K562 (cell line): ENCODE data around the gene POLD4. TPM values are rescaled to one million over a fixed set of nuclear protein-coding genes. Genes with fewer than 3 reads are reported as not detected.

Experiments used
- ATF7 ChIP-seq: fragments of 450-650 bp; IDR thresholded peaks from 2 replicates; pipeline ENCODE4 v1.7.1; 2014; ENCODE audit warnings: mild to moderate bottlenecking, moderate library complexity
- CREM ChIP-seq: IDR thresholded peaks from 2 replicates; pipeline ENCODE4 v1.6.1; 2014; ENCODE audit warnings: antibody characterized with exemption, low read depth
- FOSL1 ChIP-seq: fragments of 200-800 bp; sonication (Bioruptor generic); conservative IDR thresholded peaks from 2 replicates; pipeline ENCODE4 v1.6.1; 2016; ENCODE audit warnings: missing genetic modification characterization, missing compliant biosample characterization
- KDM4B ChIP-seq, 2 experiments: fragments of 450-650 bp in 1 of 2; sonication (generic) in 1 of 2; IDR thresholded peaks; 2 replicates each; pipeline ENCODE4 v1.6.1; 2016 to 2017; ENCODE audit warnings: borderline replicate concordance in 2 of 2, antibody characterized with exemption in 1 of 2, low read depth in 1 of 2, mild to moderate bottlenecking in 1 of 2
- KLF16 ChIP-seq: IDR thresholded peaks from 2 replicates; pipeline ENCODE4 v1.6.1; 2016; ENCODE audit warnings: antibody characterized with exemption
- MTA1 ChIP-seq: fragments of 450-650 bp; IDR thresholded peaks from 2 replicates; pipeline ENCODE4 v1.6.1; 2017; ENCODE audit warnings: borderline replicate concordance
- NR2C1 ChIP-seq, 2 experiments: fragments of 450-650 bp; IDR thresholded peaks; 2 replicates each; pipeline ENCODE4 v1.6.1; 2017; ENCODE audit warnings: mild to moderate bottlenecking in 2 of 2, antibody characterized with exemption in 1 of 2, inconsistent platforms in 1 of 2, missing compliant biosample characterization in 1 of 2, missing genetic modification characterization in 1 of 2
- NUFIP1 ChIP-seq: fragments of 450-650 bp; IDR thresholded peaks from 2 replicates; pipeline ENCODE4 v1.6.1; 2018; ENCODE audit not compliant: partially characterized antibody
- PHTF2 ChIP-seq: fragments of 250-450 bp; sonication (Bioruptor Pico); IDR thresholded peaks from 2 replicates; pipeline ENCODE4 v1.5.0; 2021; ENCODE audit warnings: mild to moderate bottlenecking
- RAD21 ChIP-seq, 2 experiments: fragments of 250-450 bp in 1 of 2; fragments of 450-650 bp in 1 of 2; sonication (Bioruptor Pico) in 1 of 2; formaldehyde crosslinking in 1 of 2; IDR thresholded peaks in 1 of 2; conservative IDR thresholded peaks in 1 of 2; 2 replicates each; pipeline versions ENCODE4 v1.4.0 to v1.8.0; 2020 to 2022; ENCODE audit warnings: mild to moderate bottlenecking in 2 of 2, moderate library complexity in 1 of 2
- RB1 ChIP-seq: fragments of 450-650 bp; IDR thresholded peaks from 2 replicates; pipeline ENCODE4 v1.6.1; 2017; ENCODE audit warnings: low read depth, mild to moderate bottlenecking
- SMC3 ChIP-seq: conservative IDR thresholded peaks from 2 replicates; pipeline ENCODE4 v1.6.1; 2011; ENCODE audit warnings: low read depth, low read length, improper control_type of control experiment; ENCODE audit not compliant: insufficient read depth
- YY1 ChIP-seq, 3 experiments: IDR thresholded peaks; 2 replicates each; pipeline ENCODE4 v1.6.1; 2011; ENCODE audit warnings: low read length in 2 of 3, mild to moderate bottlenecking in 2 of 3, moderate library complexity in 2 of 3, borderline replicate concordance in 1 of 3, control low read depth in 1 of 3, low read depth in 1 of 3; ENCODE audit not compliant: insufficient read depth in 3 of 3, insufficient replicate concordance in 2 of 3, control insufficient read depth in 1 of 3, insufficient read length in 1 of 3; ENCODE audit errors: extremely low read depth in 1 of 3
- ZBTB5 ChIP-seq: fragments of 450-650 bp; IDR thresholded peaks from 2 replicates; pipeline ENCODE4 v1.6.1; 2017; ENCODE audit warnings: antibody characterized with exemption
- ZC3H8 ChIP-seq: fragments of 450-650 bp; IDR thresholded peaks from 2 replicates; pipeline ENCODE4 v1.6.1; 2017
- ZMIZ1 ChIP-seq, 2 experiments: fragments of 150-350 bp in 1 of 2; IDR thresholded peaks; 2 replicates each; pipeline ENCODE4 v1.6.1; 2012 to 2016; ENCODE audit warnings: low read depth in 2 of 2, low read length in 2 of 2, mild to moderate bottlenecking in 1 of 2, moderate library complexity in 1 of 2
- ZNF217 ChIP-seq: sonication (generic); formaldehyde crosslinking; IDR thresholded peaks from 2 replicates; pipeline ENCODE4 v1.8.0; 2022; ENCODE audit warnings: mild to moderate bottlenecking, missing genetic modification reagents
- ZNF263 ChIP-seq: sonication (generic); formaldehyde crosslinking; IDR thresholded peaks from 2 replicates; pipeline ENCODE4 v1.8.0; 2022; ENCODE audit warnings: mild to moderate bottlenecking, missing genetic modification reagents, borderline replicate concordance
- ZNF644 ChIP-seq: fragments of 200-800 bp; sonication (Bioruptor generic); IDR thresholded peaks from 2 replicates; pipeline ENCODE4 v1.6.1; 2016; ENCODE audit warnings: low read depth, missing genetic modification characterization, missing compliant biosample characterization
- polyA plus RNA-seq, 8 experiments: library from polyadenylated mRNA; depleted of rRNA in 4 of 8; stranded (reverse) in 5 of 8; unstranded in 3 of 8; fragments of >200 nt; fragmentation: Nextera tagmentation in 2 of 8; fragmentation: Illumina TruSeq in 1 of 8; extraction: Ambion mirVana in 2 of 8; extraction: Trizol in 1 of 8; gene quantifications; 2 replicates each; pipeline versions ENCODE4 v1.2.1 to v1.2.3, GENCODE V29; 2011 to 2014; ENCODE audit warnings: inconsistent platforms in 1 of 8, missing spikeins in 1 of 8
- total RNA-seq, 7 experiments: library from RNA; depleted of rRNA in 6 of 7; stranded (reverse); fragments of >200 nt in 6 of 7; fragmentation: Illumina TruSeq in 2 of 7; extraction: Trizol in 2 of 7; gene quantifications; 2 replicates each; pipeline versions ENCODE4 v1.2.1 to v1.2.3, GENCODE V29; 2011 to 2021; ENCODE audit warnings: low replicate concordance in 1 of 7
- TF ChIP-seq, protein P1 (sequence below): sonication (generic); IDR thresholded peaks from 2 replicates; pipeline ENCODE4 v1.6.1; 2016

Gene POLD4
- total and polyA plus RNA-seq, 9 of the 15 experiments (the other 6 are each of a cell fraction or from before 2014, with no cell fraction given): 5.8 to 64.5 (median 18.3) TPM

GRCh38 chr11:67351275-67352005 is 1.9 kb downstream of the POLD4 start (continued):
- TF ChIP-seq ZMIZ1 (IDR thresholded peaks at IDR 0.05; ENCODE audit: low read depth in 2 of 2, low read length in 2 of 2): no peak
- TF ChIP-seq RAD21 (CRISPR knock-in tag; conservative IDR thresholded peaks at IDR 0.05 in 1 of 2, IDR thresholded peaks at IDR 0.05 in 1 of 2): peak; percentile 43 to 76
- peak; percentile 90 for TF ChIP-seq FOSL1 (tag)
- TF ChIP-seq ZC3H8: no peak
- no peak for TF ChIP-seq ZNF217
- TF ChIP-seq, protein P1, sequence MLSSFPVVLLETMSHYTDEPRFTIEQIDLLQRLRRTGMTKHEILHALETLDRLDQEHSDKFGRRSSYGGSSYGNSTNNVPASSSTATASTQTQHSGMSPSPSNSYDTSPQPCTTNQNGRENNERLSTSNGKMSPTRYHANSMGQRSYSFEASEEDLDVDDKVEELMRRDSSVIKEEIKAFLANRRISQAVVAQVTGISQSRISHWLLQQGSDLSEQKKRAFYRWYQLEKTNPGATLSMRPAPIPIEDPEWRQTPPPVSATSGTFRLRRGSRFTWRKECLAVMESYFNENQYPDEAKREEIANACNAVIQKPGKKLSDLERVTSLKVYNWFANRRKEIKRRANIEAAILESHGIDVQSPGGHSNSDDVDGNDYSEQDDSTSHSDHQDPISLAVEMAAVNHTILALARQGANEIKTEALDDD: peak; percentile 16; the same call in 1 of the 2 replicates
- TF ChIP-seq ZNF263 (CRISPR knock-in tag): peak; percentile 41; the same call in 1 of the 2 replicates
- peak; percentile 73 for TF ChIP-seq SMC3
- no peak for TF ChIP-seq ZNF644 (tag)
- no peak for TF ChIP-seq KLF16
- no peak for TF ChIP-seq PHTF2
- TF ChIP-seq CREM: peak; percentile 42; the same call in 1 of the 2 replicates
- TF ChIP-seq ZBTB5: no peak
- TF ChIP-seq KDM4B (IDR thresholded peaks at IDR 0.05; ENCODE audit: borderline replicate concordance in 2 of 2, low read depth in 1 of 2): no peak
- no peak for TF ChIP-seq NR2C1 (IDR thresholded peaks at IDR 0.05)
- no peak for TF ChIP-seq NR2C1 (tag; IDR thresholded peaks at IDR 0.05)
- TF ChIP-seq MTA1: no peak
- TF ChIP-seq YY1 (IDR thresholded peaks at IDR 0.05; ENCODE audit: borderline replicate concordance in 1 of 3, control insufficient read depth in 1 of 3, extremely low read depth in 1 of 3, insufficient read depth in 3 of 3, insufficient read length in 1 of 3, insufficient replicate concordance in 2 of 3, low read depth in 1 of 3, low read length in 2 of 3): peak in 1 of 3 experiments; percentile 47
- TF ChIP-seq RB1: 0 out of 2 replicates have a peak, but pooled peaks have one; percentile 48
- no peak for TF ChIP-seq NUFIP1
- TF ChIP-seq ATF7: peak; percentile 42; the same call in 1 of the 2 replicates
